ENCODE data around the gene PRDM15.

PRDM15 gene

GRCh38 chr21:41886328-41886727, 7.2 kb upstream of the PRDM15 start:
- no peak for DNase-seq (ENCODE audit: low spot score)

GRCh38 chr21:41885341-41886024, 6.3 kb upstream of the PRDM15 start:
- no peak for DNase-seq (ENCODE audit: low spot score)

GRCh38 chr21:41884501-41885030, 5.4 kb upstream of the PRDM15 start:
- no peak for DNase-seq (ENCODE audit: low spot score)

GRCh38 chr21:41883582-41883981, 4.4 kb upstream of the PRDM15 start:
- no peak for DNase-seq (ENCODE audit: low spot score)

- DNase-seq (ENCODE audit: low spot score) = no peak
Measured at GRCh38 chr21:41881051-41881450, 1.9 kb upstream of the PRDM15 start.

GRCh38 chr21:41880153-41880552, 1.0 kb upstream of the PRDM15 start:
- no peak for DNase-seq (ENCODE audit: low spot score)

- peak; percentile 81 for DNase-seq (ENCODE audit: low spot score)
Measured at GRCh38 chr21:41878831-41879189, 334 bp downstream of the PRDM15 start.

GRCh38 chr21:41877901-41878830, 978 bp downstream of the PRDM15 start:
- DNase-seq (ENCODE audit: low spot score) = peak; percentile 16

- DNase-seq (ENCODE audit: low spot score) = no peak
Measured at GRCh38 chr21:41876928-41877652, 2.1 kb downstream of the PRDM15 start.

- DNase-seq (ENCODE audit: low spot score) = no peak
Measured at GRCh38 chr21:41876396-41876795, 2.7 kb downstream of the PRDM15 start.

- no peak for DNase-seq (ENCODE audit: low spot score)
Measured at GRCh38 chr21:41875086-41875485, 4.1 kb downstream of the PRDM15 start.

GRCh38 chr21:41874611-41875010, 4.5 kb downstream of the PRDM15 start:
- no peak for DNase-seq (ENCODE audit: low spot score)

GRCh38 chr21:41873426-41873825, 5.7 kb downstream of the PRDM15 start:
- no peak for DNase-seq (ENCODE audit: low spot score)

GRCh38 chr21:41873005-41873404, 6.1 kb downstream of the PRDM15 start:
- DNase-seq (ENCODE audit: low spot score) = no peak

GRCh38 chr21:41871293-41872030, 7.7 kb downstream of the PRDM15 start:
- DNase-seq (ENCODE audit: low spot score) = no peak

GRCh38 chr21:41869771-41870170, 9.4 kb downstream of the PRDM15 start:
- no peak for DNase-seq (ENCODE audit: low spot score)

GRCh38 chr21:41868062-41868710, 11.0 kb downstream of the PRDM15 start:
- DNase-seq (ENCODE audit: low spot score) = no peak

- DNase-seq (ENCODE audit: low spot score) = no peak
Measured at GRCh38 chr21:41867313-41867712, 11.8 kb downstream of the PRDM15 start.

- no peak for DNase-seq (ENCODE audit: low spot score)
Measured at GRCh38 chr21:41866274-41866809, 12.8 kb downstream of the PRDM15 start.

- no peak for DNase-seq (ENCODE audit: low spot score)
Measured at GRCh38 chr21:41865002-41865777, 14.0 kb downstream of the PRDM15 start.
